PC-3 (cell line): Measurements from ENCODE around the gene CLCF1.

Experiments
- CTCF ChIP-seq: fragments of 300-600 bp; sonication (generic); conservative IDR thresholded peaks from 2 replicates; pipeline ENCODE4 v1.5.1; 2017; ENCODE audit warnings: antibody characterized with exemption, low read depth, mild to moderate bottlenecking, low read length
- EZH2 ChIP-seq: fragments of 300-600 bp; sonication (generic); IDR thresholded peaks from one replicate; pipeline ENCODE4 v1.6.1; 2017; ENCODE audit warnings: antibody characterized with exemption, mild to moderate bottlenecking, low read length; ENCODE audit not compliant: unreplicated experiment

- TF ChIP-seq EZH2 (no peak), CTCF (no peak)
Observed at GRCh38 chr11:67352546-67353316, 20.7 kb downstream of the CLCF1 start.
